GM12872 (cell line): ENCODE results near the gene DNAH14.

Source experiments
- TF ChIP-seq, protein P1 (sequence below): IDR thresholded peaks from 3 replicates; pipeline ENCODE4 v1.5.1; 2011; ENCODE audit warnings: low read depth, mild to moderate bottlenecking, low read length, moderate library complexity; ENCODE audit not compliant: insufficient read depth

Gene DNAH14

GRCh38 chr1:225431081-225431863 is 501.8 kb downstream of the DNAH14 start:
- TF ChIP-seq, protein P1, sequence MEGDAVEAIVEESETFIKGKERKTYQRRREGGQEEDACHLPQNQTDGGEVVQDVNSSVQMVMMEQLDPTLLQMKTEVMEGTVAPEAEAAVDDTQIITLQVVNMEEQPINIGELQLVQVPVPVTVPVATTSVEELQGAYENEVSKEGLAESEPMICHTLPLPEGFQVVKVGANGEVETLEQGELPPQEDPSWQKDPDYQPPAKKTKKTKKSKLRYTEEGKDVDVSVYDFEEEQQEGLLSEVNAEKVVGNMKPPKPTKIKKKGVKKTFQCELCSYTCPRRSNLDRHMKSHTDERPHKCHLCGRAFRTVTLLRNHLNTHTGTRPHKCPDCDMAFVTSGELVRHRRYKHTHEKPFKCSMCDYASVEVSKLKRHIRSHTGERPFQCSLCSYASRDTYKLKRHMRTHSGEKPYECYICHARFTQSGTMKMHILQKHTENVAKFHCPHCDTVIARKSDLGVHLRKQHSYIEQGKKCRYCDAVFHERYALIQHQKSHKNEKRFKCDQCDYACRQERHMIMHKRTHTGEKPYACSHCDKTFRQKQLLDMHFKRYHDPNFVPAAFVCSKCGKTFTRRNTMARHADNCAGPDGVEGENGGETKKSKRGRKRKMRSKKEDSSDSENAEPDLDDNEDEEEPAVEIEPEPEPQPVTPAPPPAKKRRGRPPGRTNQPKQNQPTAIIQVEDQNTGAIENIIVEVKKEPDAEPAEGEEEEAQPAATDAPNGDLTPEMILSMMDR, result no peak

GRCh38 chr1:225434046-225434445 is 504.6 kb downstream of the DNAH14 start:
- TF ChIP-seq, protein P1, result no peak

- TF ChIP-seq, protein P1, result no peak
Measured at GRCh38 chr1:225435076-225435475, 505.6 kb downstream of the DNAH14 start.

DNA sequence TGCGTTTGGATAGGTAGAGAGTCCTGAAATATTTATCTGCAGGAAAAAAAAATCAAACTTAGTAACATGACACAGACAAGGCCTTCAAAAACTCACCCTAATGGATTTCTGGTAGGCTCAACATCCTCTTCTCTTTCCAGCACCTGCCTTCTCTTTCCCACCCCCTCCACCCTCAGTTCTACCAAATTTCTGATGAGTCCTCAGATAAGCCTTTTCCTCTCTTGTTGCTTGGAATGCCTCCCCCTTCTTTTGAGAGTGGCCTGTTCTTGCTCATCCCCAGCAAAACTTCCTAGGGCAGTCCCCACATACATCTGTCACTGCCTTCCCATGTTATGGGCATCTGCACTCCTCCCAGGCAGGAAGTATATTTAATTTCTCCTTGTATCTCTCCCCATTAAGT is 506.0 kb downstream of the DNAH14 start:
- TF ChIP-seq, protein P1, result no peak

DNA sequence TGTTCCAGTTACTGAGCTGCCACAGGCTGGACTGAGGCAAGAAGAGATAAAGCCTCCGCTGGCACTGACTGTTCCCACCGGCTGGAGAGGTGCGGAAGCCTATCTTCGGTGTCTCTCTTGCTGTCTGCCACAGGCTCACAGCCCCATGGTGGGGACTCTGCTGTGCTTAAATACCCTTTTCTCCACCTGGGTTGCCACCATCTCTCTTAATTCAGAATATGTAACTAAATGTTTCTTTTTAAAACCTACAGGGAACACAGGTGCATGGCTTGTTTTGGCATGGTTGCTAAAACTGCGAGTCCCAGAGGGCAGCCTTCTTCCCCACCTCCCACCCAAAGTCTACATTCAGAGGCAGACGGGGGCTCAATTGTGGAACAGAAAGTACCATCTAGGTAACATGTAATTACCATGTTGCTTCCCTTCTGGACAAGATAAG is 506.5 kb downstream of the DNAH14 start:
- TF ChIP-seq, protein P1, result no peak

DNA sequence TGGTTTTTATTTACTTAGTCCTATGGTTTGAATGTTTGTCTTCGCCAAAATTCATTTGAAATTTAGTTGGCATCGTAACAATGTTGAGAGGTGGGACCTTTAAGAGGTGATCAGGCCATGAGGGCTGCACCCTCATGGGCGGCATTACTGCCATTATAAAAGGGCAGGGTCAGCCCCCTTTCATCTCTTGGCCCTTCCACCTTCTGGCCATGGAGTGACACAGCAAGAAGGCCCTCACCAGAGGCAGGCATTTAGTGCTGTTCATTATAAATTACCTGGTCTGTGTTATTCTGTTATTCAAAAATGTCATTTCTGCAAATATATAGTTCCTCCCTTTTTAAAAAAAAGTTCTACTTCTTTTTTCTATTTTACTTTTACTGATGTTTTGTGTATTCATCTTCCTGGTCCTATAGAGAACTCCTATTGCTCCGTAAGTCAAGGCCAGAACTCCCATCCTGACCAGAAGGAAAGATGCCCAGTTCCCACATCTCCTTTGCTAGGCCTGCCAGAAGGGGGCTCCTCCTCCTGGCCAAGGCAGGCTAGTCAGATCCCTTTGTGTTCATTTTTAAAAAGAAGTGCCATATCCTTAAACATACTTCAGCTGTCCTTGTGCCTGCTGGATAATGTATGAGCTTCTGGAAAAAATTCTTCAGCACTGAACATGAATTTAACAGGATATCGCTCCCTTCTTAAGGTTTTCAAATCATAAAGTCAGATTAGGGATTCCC is 508.4 kb downstream of the DNAH14 start:
- TF ChIP-seq, protein P1, result peak; percentile 37; the same call in 2 of the 3 replicates

DNA sequence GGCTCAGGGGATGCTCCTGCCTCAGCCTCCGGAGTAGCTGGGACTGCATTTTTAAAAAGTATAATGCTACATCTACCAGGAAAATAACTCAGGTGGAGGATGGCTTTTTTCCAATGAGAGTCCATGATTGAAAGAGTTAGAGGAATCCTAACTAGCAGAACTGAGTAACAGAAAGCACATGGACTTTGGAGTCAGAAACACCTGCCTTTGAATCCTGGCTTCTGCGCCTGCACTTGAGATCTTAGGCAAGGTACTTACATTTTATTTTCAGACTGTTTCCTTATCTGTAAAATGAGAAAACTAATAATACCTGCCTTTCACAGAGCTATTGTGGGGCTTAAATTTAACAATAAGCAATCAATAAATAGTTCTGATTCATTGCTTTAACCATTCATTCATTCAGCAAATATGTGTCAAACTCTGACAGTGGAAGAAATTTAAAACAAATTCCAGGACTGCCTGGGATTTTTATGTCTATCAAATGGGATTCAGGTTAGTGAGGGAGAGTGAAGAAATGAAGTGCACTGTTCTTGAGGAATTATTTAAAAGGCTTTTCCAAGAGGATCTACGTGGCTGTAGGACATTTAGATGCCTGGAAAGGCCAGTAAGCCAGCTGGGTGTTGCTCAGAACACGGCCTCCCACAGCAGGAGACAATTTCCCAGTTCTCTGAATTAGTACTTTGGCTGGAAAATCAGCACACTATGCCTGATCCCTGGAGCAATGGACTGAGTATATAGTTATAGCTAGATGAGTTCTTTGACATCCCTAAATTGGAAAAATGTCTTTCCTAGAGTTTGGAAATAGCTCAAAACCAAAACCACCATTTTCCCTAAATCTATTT is 511.1 kb downstream of the DNAH14 start:
- TF ChIP-seq, protein P1, result no peak
